ENCODE data around the gene DAB1.

GRCh38 chr1:57467830-57468229, 44.0 kb upstream of the DAB1 start:
- TF ChIP-seq, protein P1, sequence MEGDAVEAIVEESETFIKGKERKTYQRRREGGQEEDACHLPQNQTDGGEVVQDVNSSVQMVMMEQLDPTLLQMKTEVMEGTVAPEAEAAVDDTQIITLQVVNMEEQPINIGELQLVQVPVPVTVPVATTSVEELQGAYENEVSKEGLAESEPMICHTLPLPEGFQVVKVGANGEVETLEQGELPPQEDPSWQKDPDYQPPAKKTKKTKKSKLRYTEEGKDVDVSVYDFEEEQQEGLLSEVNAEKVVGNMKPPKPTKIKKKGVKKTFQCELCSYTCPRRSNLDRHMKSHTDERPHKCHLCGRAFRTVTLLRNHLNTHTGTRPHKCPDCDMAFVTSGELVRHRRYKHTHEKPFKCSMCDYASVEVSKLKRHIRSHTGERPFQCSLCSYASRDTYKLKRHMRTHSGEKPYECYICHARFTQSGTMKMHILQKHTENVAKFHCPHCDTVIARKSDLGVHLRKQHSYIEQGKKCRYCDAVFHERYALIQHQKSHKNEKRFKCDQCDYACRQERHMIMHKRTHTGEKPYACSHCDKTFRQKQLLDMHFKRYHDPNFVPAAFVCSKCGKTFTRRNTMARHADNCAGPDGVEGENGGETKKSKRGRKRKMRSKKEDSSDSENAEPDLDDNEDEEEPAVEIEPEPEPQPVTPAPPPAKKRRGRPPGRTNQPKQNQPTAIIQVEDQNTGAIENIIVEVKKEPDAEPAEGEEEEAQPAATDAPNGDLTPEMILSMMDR (IDR thresholded peaks at IDR 0.05), result no peak
- TF ChIP-seq EP300 (IDR thresholded peaks at IDR 0.05; ENCODE audit: low read depth) (no peak), POLR2A (IDR thresholded peaks at IDR 0.05) (no peak)

Data from transverse colon (tissue), 3 donors.